HG02938 (cell line): ENCODE results near the gene C10orf53.
"Not testable (repeated sequence)": the region's sequence is repeated elsewhere in the genome, so short reads cannot be mapped to it uniquely, and the experiment has no call there.

Experiments
- ATAC-seq: cut with Tn5 transposase; IDR thresholded peaks from one replicate; pipeline ENCODE4 v1.9.1; 2021; ENCODE audit warnings: mild to moderate bottlenecking, moderate library complexity; ENCODE audit not compliant: unreplicated experiment

C10orf53 gene

GRCh38 chr10:49686651-49687050, 7.2 kb downstream of the C10orf53 start:
- no peak for ATAC-seq

- no peak for ATAC-seq
These were observed 8.9 kb downstream of the C10orf53 start for GRCh38 chr10:49688261-49688846.

GRCh38 chr10:49688920-49689319, 9.5 kb downstream of the C10orf53 start:
- no peak for ATAC-seq

GRCh38 chr10:49689882-49690510, 10.5 kb downstream of the C10orf53 start:
- no peak for ATAC-seq

- no peak for ATAC-seq
These were observed 11.4 kb downstream of the C10orf53 start for GRCh38 chr10:49690698-49691356.

- ATAC-seq = no peak
These were observed 12.1 kb downstream of the C10orf53 start for GRCh38 chr10:49691588-49691987.

GRCh38 chr10:49694466-49694865, 15.0 kb downstream of the C10orf53 start:
- no peak for ATAC-seq

GRCh38 chr10:49696311-49696710, 16.9 kb downstream of the C10orf53 start:
- ATAC-seq = no peak

GRCh38 chr10:49698679-49699078, 19.2 kb downstream of the C10orf53 start:
- no peak for ATAC-seq

- ATAC-seq = no peak
These were observed 20.8 kb downstream of the C10orf53 start for GRCh38 chr10:49700211-49700610.

- no peak for ATAC-seq
These were observed 21.5 kb downstream of the C10orf53 start for GRCh38 chr10:49700997-49701396.

- no peak for ATAC-seq
These were observed 28.1 kb downstream of the C10orf53 start for GRCh38 chr10:49707585-49707984.

GRCh38 chr10:49709934-49710333, 30.5 kb downstream of the C10orf53 start:
- no peak for ATAC-seq

- ATAC-seq = no peak
These were observed 31.5 kb downstream of the C10orf53 start for GRCh38 chr10:49710966-49711365.

- ATAC-seq = no peak
These were observed 32.0 kb downstream of the C10orf53 start for GRCh38 chr10:49711481-49711880.

- no peak for ATAC-seq
These were observed 33.8 kb downstream of the C10orf53 start for GRCh38 chr10:49713266-49713665.

- not testable (repeated sequence) for ATAC-seq
These were observed 35.7 kb downstream of the C10orf53 start for GRCh38 chr10:49715157-49715556.

GRCh38 chr10:49726593-49726992, 47.1 kb downstream of the C10orf53 start:
- no peak for ATAC-seq

GRCh38 chr10:49733866-49734265, 54.4 kb downstream of the C10orf53 start:
- no peak for ATAC-seq

- ATAC-seq = no peak
These were observed 55.2 kb downstream of the C10orf53 start for GRCh38 chr10:49734676-49735075.

GRCh38 chr10:49735161-49735560, 55.7 kb downstream of the C10orf53 start:
- ATAC-seq = no peak

GRCh38 chr10:49735848-49736563, 56.6 kb downstream of the C10orf53 start:
- ATAC-seq = no peak
